ENCODE results near the gene MTMR2. TPM values are rescaled to one million over a fixed set of nuclear protein-coding genes. Genes with fewer than 3 reads are reported as not detected.

MTMR2 gene
- total RNA-seq, 2 donors from 2014 or later = 47.9 to 51.3 TPM

GRCh38 chr11:95913830-95914615 lies 9.9 kb downstream of the MTMR2 start:
- Mint-ChIP-seq H3K9me3 (no peaks in the 10 kb centered on the region), H3K4me1 (ENCODE audit: low read depth in 2 of 2) (peaks cover 15 to 21% of the 10 kb centered on the region in 2 donors), H3K27me3 (no peaks in the 10 kb centered on the region), H3K36me3 (no peaks in the 10 kb centered on the region), H3K27ac (peak overlapping the region in 1 of 2 donors; percentile 53), H3K4me3 (no peak overlapping the region)
- ATAC-seq (no peak), DNase-seq (ENCODE audit: low spot score) (no peak)

GRCh38 chr11:95912902-95913560 lies 10.9 kb downstream of the MTMR2 start:
- no peak for ATAC-seq
- DNase-seq (ENCODE audit: low spot score) = no peak
- H3K4me3 Mint-ChIP-seq = no peak overlapping the region
- no peaks in the 10 kb centered on the region for H3K27me3 Mint-ChIP-seq
- peaks cover 19 to 24% of the 10 kb centered on the region in 2 donors for H3K4me1 Mint-ChIP-seq (ENCODE audit: low read depth in 2 of 2)
- H3K36me3 Mint-ChIP-seq = no peaks in the 10 kb centered on the region
- H3K27ac Mint-ChIP-seq = peak overlapping the region in 1 of 2 donors; percentile 53
- H3K9me3 Mint-ChIP-seq = no peaks in the 10 kb centered on the region

GRCh38 chr11:95911369-95911759 lies 12.5 kb downstream of the MTMR2 start:
- H3K27me3 Mint-ChIP-seq = no peaks in the 10 kb centered on the region
- ATAC-seq (no peak), DNase-seq (ENCODE audit: low spot score) (no peak)
- no peaks in the 10 kb centered on the region for H3K36me3 Mint-ChIP-seq
- no peaks in the 10 kb centered on the region for H3K9me3 Mint-ChIP-seq
- H3K4me1 Mint-ChIP-seq (ENCODE audit: low read depth in 2 of 2) = peaks cover 27 to 37% of the 10 kb centered on the region in 2 donors
- H3K27ac Mint-ChIP-seq = no peak overlapping the region
- no peak overlapping the region for H3K4me3 Mint-ChIP-seq

- Mint-ChIP-seq H3K27me3 (no peaks in the 10 kb centered on the region), H3K9me3 (no peaks in the 10 kb centered on the region), H3K4me1 (ENCODE audit: low read depth in 2 of 2) (peaks cover 25 to 35% of the 10 kb centered on the region in 2 donors), H3K4me3 (no peak overlapping the region), H3K27ac (no peak overlapping the region), H3K36me3 (no peaks in the 10 kb centered on the region)
- DNase-seq (ENCODE audit: low spot score) (no peak), ATAC-seq (no peak)
These were observed 13.1 kb downstream of the MTMR2 start for GRCh38 chr11:95910638-95911368.

- Mint-ChIP-seq H3K4me3 (no peak overlapping the region), H3K36me3 (no peaks in the 10 kb centered on the region), H3K27me3 (no peaks in the 10 kb centered on the region), H3K9me3 (no peaks in the 10 kb centered on the region), H3K4me1 (ENCODE audit: low read depth in 2 of 2) (peaks cover 24 to 29% of the 10 kb centered on the region in 2 donors), H3K27ac (no peak overlapping the region)
- ATAC-seq (no peak), DNase-seq (ENCODE audit: low spot score) (no peak)
These were observed 15.1 kb downstream of the MTMR2 start for GRCh38 chr11:95908826-95909225.

GRCh38 chr11:95907476-95907875 lies 16.4 kb downstream of the MTMR2 start:
- DNase-seq (ENCODE audit: low spot score) = no peak
- H3K4me1 Mint-ChIP-seq (ENCODE audit: low read depth in 2 of 2) = peaks cover 14 to 18% of the 10 kb centered on the region in 2 donors
- no peaks in the 10 kb centered on the region for H3K36me3 Mint-ChIP-seq
- no peaks in the 10 kb centered on the region for H3K27me3 Mint-ChIP-seq
- no peak overlapping the region for H3K27ac Mint-ChIP-seq
- no peak for ATAC-seq
- H3K9me3 Mint-ChIP-seq = no peaks in the 10 kb centered on the region
- H3K4me3 Mint-ChIP-seq = no peak overlapping the region

GRCh38 chr11:95904009-95904650 lies 19.8 kb downstream of the MTMR2 start:
- Mint-ChIP-seq H3K4me3 (no peak overlapping the region), H3K4me1 (ENCODE audit: low read depth in 2 of 2) (peaks cover 14 to 18% of the 10 kb centered on the region in 2 donors), H3K36me3 (no peaks in the 10 kb centered on the region), H3K27me3 (no peaks in the 10 kb centered on the region), H3K9me3 (no peaks in the 10 kb centered on the region), H3K27ac (no peak overlapping the region)
- DNase-seq (ENCODE audit: low spot score) (no peak), ATAC-seq (no peak)

- DNase-seq (ENCODE audit: low spot score) = no peak
- no peak for ATAC-seq
- Mint-ChIP-seq H3K4me1 (ENCODE audit: low read depth in 2 of 2) (peaks cover 0 to 2% of the 10 kb centered on the region in 2 donors), H3K9me3 (no peaks in the 10 kb centered on the region), H3K36me3 (no peaks in the 10 kb centered on the region), H3K4me3 (no peak overlapping the region), H3K27ac (no peak overlapping the region), H3K27me3 (no peaks in the 10 kb centered on the region)
These were observed 25.1 kb downstream of the MTMR2 start for GRCh38 chr11:95898782-95899181.

- H3K36me3 Mint-ChIP-seq = no peaks in the 10 kb centered on the region
- H3K4me3 Mint-ChIP-seq = no peak overlapping the region
- ATAC-seq = no peak
- no peaks in the 10 kb centered on the region for H3K27me3 Mint-ChIP-seq
- H3K9me3 Mint-ChIP-seq = no peaks in the 10 kb centered on the region
- H3K4me1 Mint-ChIP-seq (ENCODE audit: low read depth in 2 of 2) = peaks cover 0 to 2% of the 10 kb centered on the region in 2 donors
- no peak for DNase-seq (ENCODE audit: low spot score)
- H3K27ac Mint-ChIP-seq = no peak overlapping the region
These were observed 26.2 kb downstream of the MTMR2 start for GRCh38 chr11:95897731-95898130.

GRCh38 chr11:95895815-95896214 lies 28.1 kb downstream of the MTMR2 start:
- H3K27ac Mint-ChIP-seq = no peak overlapping the region
- ATAC-seq = no peak
- peaks cover 0 to 2% of the 10 kb centered on the region in 2 donors for H3K4me1 Mint-ChIP-seq (ENCODE audit: low read depth in 2 of 2)
- DNase-seq (ENCODE audit: low spot score) = no peak
- H3K9me3 Mint-ChIP-seq = no peaks in the 10 kb centered on the region
- H3K27me3 Mint-ChIP-seq = no peaks in the 10 kb centered on the region
- H3K36me3 Mint-ChIP-seq = no peaks in the 10 kb centered on the region
- H3K4me3 Mint-ChIP-seq = no peak overlapping the region

GRCh38 chr11:95892892-95893570 lies 30.9 kb downstream of the MTMR2 start:
- H3K27ac Mint-ChIP-seq = no peak overlapping the region
- no peak overlapping the region for H3K4me3 Mint-ChIP-seq
- H3K27me3 Mint-ChIP-seq = no peaks in the 10 kb centered on the region
- H3K36me3 Mint-ChIP-seq = no peaks in the 10 kb centered on the region
- peaks cover 0 to 6% of the 10 kb centered on the region in 2 donors for H3K4me1 Mint-ChIP-seq (ENCODE audit: low read depth in 2 of 2)
- no peak for ATAC-seq
- DNase-seq (ENCODE audit: low spot score) = no peak
- no peaks in the 10 kb centered on the region for H3K9me3 Mint-ChIP-seq

- no peak overlapping the region for H3K27ac Mint-ChIP-seq
- H3K4me3 Mint-ChIP-seq = no peak overlapping the region
- no peaks in the 10 kb centered on the region for H3K27me3 Mint-ChIP-seq
- H3K4me1 Mint-ChIP-seq (ENCODE audit: low read depth in 2 of 2) = peaks cover 0 to 6% of the 10 kb centered on the region in 2 donors
- DNase-seq (ENCODE audit: low spot score) (no peak), ATAC-seq (no peak)
- H3K9me3 Mint-ChIP-seq = no peaks in the 10 kb centered on the region
- H3K36me3 Mint-ChIP-seq = no peaks in the 10 kb centered on the region
These were observed 31.4 kb downstream of the MTMR2 start for GRCh38 chr11:95892492-95892891.

All from natural killer cell treated with Interleukin-12 subunit alpha and Interleukin-12 subunit beta and Interleukin-15 and Interleukin-18, amount 100 ng/mL, for 72 hours (primary cell).